ENCODE measurements around the gene ATG4B.

GRCh38 chr2:241680044-241680443 lies 42.6 kb downstream of the ATG4B start:
- TF ChIP-seq PKNOX1 (IDR thresholded peaks at IDR 0.05) (no peak), HDGF (IDR thresholded peaks at IDR 0.05; ENCODE audit: borderline replicate concordance) (no peak), SP1 (IDR thresholded peaks at IDR 0.05) (no peak), LEF1 (IDR thresholded peaks at IDR 0.05; ENCODE audit: borderline replicate concordance) (no peak), ZNF384 (IDR thresholded peaks at IDR 0.05) (no peak), TARDBP (IDR thresholded peaks at IDR 0.05) (no peak), FOXM1 (IDR thresholded peaks at IDR 0.05; ENCODE audit: borderline replicate concordance) (no peak), ELF4 (IDR thresholded peaks at IDR 0.05) (no peak), BHLHE40 (IDR thresholded peaks at IDR 0.05; ENCODE audit: borderline replicate concordance) (no peak), FOXA1 (IDR thresholded peaks at IDR 0.05) (no peak), FOXK2 (IDR thresholded peaks at IDR 0.05) (no peak)

Measured in HEK293T (cell line).